Upper lobe of left lung (tissue), 6 donors: Measurements from ENCODE around the gene IER3. TPM values are rescaled to one million over a fixed set of nuclear protein-coding genes. Genes with fewer than 3 reads are reported as not detected.

Source experiments
- ATAC-seq, 2 donors: fragments of 200-7000 bp; cut with Tn5 transposase; one replicate each; pipeline ENCODE4 v1.9.1; 2022; ENCODE audit warnings: mild to moderate bottlenecking in 2 of 2, moderate library complexity in 2 of 2; ENCODE audit not compliant: low FRiP score in 2 of 2
- DNase-seq, 2 donors: peaks; one replicate each; pipeline ENCODE4 v3.0.0-alpha.2; 2019 to 2020
- H3K27ac ChIP-seq, 4 donors: fragments of 200-600 bp; sonication (generic); one replicate each; pipeline ENCODE4 v1.5.1; 2016 to 2019
- H3K27me3 ChIP-seq, 4 donors: fragments of 200-600 bp; sonication (generic); one replicate each; pipeline ENCODE4 v1.5.1; 2017 to 2019
- H3K36me3 ChIP-seq, 4 donors: fragments of 200-600 bp; sonication (generic); one replicate each; pipeline ENCODE4 v1.5.1; 2016 to 2019
- H3K4me1 ChIP-seq, 4 donors: fragments of 200-600 bp; sonication (generic); one replicate each; pipeline ENCODE4 v1.5.1; 2018 to 2019
- H3K4me3 ChIP-seq, 4 donors: fragments of 200-600 bp; sonication (generic); one replicate each; pipeline ENCODE4 v1.5.1; 2017 to 2019; ENCODE audit warnings: mild to moderate bottlenecking in 2 of 4, moderate library complexity in 1 of 4
- H3K9me3 ChIP-seq, 4 donors: fragments of 200-600 bp; sonication (generic); one replicate each; pipeline ENCODE4 v1.5.1; 2018 to 2019
- CTCF ChIP-seq, 6 experiments: fragments of 450-650 bp in 4 of 6; fragments of 200-600 bp in 2 of 6; sonication (generic) in 2 of 6; IDR thresholded peaks; one replicate each; pipeline ENCODE4 v1.5.1; 2016 to 2019; ENCODE audit warnings: antibody characterized with exemption in 6 of 6
- EP300 ChIP-seq, 4 donors: sonication (generic); formaldehyde crosslinking; IDR thresholded peaks; one replicate each; pipeline ENCODE4 v1.5.1; 2017; ENCODE audit warnings: antibody characterized with exemption in 4 of 4, control low read depth in 2 of 4
- POLR2A ChIP-seq, 4 donors: fragments of 450-650 bp; IDR thresholded peaks; one replicate each; pipeline ENCODE4 v1.5.1; 2016 to 2017; ENCODE audit warnings: antibody characterized with exemption in 4 of 4, mild to moderate bottlenecking in 2 of 4
- POLR2AphosphoS5 ChIP-seq, 2 donors: sonication (generic); formaldehyde crosslinking; IDR thresholded peaks; one replicate each; pipeline ENCODE4 v1.5.1; 2017; ENCODE audit warnings: antibody characterized with exemption in 2 of 2
- WGBS, 2 donors: methylation state at CpG; one replicate each; pipeline ENCODE4 v1.1.5; 2017 to 2018; 5-methylcytosine and 5-hydroxymethylcytosine counted together
- total RNA-seq, 6 donors: library from RNA; depleted of rRNA in 4 of 6; stranded (reverse); fragments of >200 nt in 4 of 6; gene quantifications; one replicate each; pipeline versions ENCODE4 v1.1.0 to v1.2.1, GENCODE V29; 2016 to 2021
- donor health status: DM: no; HTN: no; CAD: no; lungs with moderate emphysema.
- donor health status: DM: no; HTN: yes; CAD: no; lungs with severe emphysema.

The IER3 gene
- total RNA-seq, 6 donors from 2014 or later, result 4.2 to 61.1 (median 19.8) TPM

GRCh38 chr6:30789606-30790005 lies 45.3 kb upstream of the IER3 start:
- no peak overlapping the region for H3K4me3 ChIP-seq
- H3K36me3 ChIP-seq, result no peaks in the 10 kb centered on the region
- no peak for ATAC-seq
- WGBS, 2 donors, result 0 to 8% methylated on average over 1 of the region's 1 CpG
- H3K4me1 ChIP-seq, result peaks cover 6 to 21% (median 13%) of the 10 kb centered on the region in 4 donors
- H3K9me3 ChIP-seq, result no peaks in the 10 kb centered on the region
- H3K27ac ChIP-seq, result no peak overlapping the region
- TF ChIP-seq CTCF (IDR thresholded peaks at IDR 0.05) (no peak), POLR2AphosphoS5 (IDR thresholded peaks at IDR 0.05) (no peak), POLR2A (IDR thresholded peaks at IDR 0.05) (no peak), EP300 (IDR thresholded peaks at IDR 0.05) (no peak)
- DNase-seq, result no peak
- no peaks in the 10 kb centered on the region for H3K27me3 ChIP-seq

GRCh38 chr6:30787954-30788353 lies 43.6 kb upstream of the IER3 start:
- Histone ChIP-seq H3K9me3 (no peaks in the 10 kb centered on the region), H3K36me3 (no peaks in the 10 kb centered on the region)
- 45 to 52% methylated on average over 5 of the region's 5 CpGs for WGBS, 2 donors

GRCh38 chr6:30782425-30783014 lies 38.2 kb upstream of the IER3 start:
- Histone ChIP-seq H3K4me3 (no peak overlapping the region), H3K4me1 (peaks cover 43 to 55% (median 48%) of the 10 kb centered on the region in 4 donors), H3K9me3 (no peaks in the 10 kb centered on the region), H3K27ac (peak overlapping the region; percentile 82 to 92 (median 84)), H3K36me3 (no peaks in the 10 kb centered on the region), H3K27me3 (no peaks in the 10 kb centered on the region)
- DNase-seq (no peak), ATAC-seq (peak in 1 of 2 donors; percentile 50)
- TF ChIP-seq EP300 (IDR thresholded peaks at IDR 0.05), result no peak
- no peak for TF ChIP-seq CTCF (IDR thresholded peaks at IDR 0.05)
- TF ChIP-seq POLR2AphosphoS5 (IDR thresholded peaks at IDR 0.05), result no peak
- TF ChIP-seq POLR2A (IDR thresholded peaks at IDR 0.05), result no peak

More at GRCh38 chr6:30787954-30788353, 43.6 kb upstream of the IER3 start:
- Histone ChIP-seq H3K27ac (peak overlapping the region in 2 of 4 donors; percentile 42 to 67), H3K27me3 (no peaks in the 10 kb centered on the region), H3K4me3 (no peak overlapping the region), H3K4me1 (peaks cover 1 to 13% (median 6%) of the 10 kb centered on the region in 4 donors)
- ATAC-seq, result peak in 1 of 2 donors; percentile 87
- TF ChIP-seq POLR2A (IDR thresholded peaks at IDR 0.05) (peak in 1 of 4 donors; percentile 43), EP300 (IDR thresholded peaks at IDR 0.05) (peak in 1 of 4 donors; percentile 11), CTCF (IDR thresholded peaks at IDR 0.05) (no peak), POLR2AphosphoS5 (IDR thresholded peaks at IDR 0.05) (peak; percentile 13 to 59)
- DNase-seq, result peak in 1 of 2 donors; percentile 56

- DNase-seq (peak in 1 of 2 donors; percentile 94), ATAC-seq (peak; percentile 90)
- peaks cover 43 to 55% (median 48%) of the 10 kb centered on the region in 4 donors for H3K4me1 ChIP-seq
- H3K9me3 ChIP-seq, result no peaks in the 10 kb centered on the region
- no peaks in the 10 kb centered on the region for H3K36me3 ChIP-seq
- H3K27ac ChIP-seq, result peak overlapping the region; percentile 82 to 92 (median 84)
- WGBS, 2 donors, result 13 to 16% methylated on average over 10 to 13 of the region's 13 CpGs
- H3K4me3 ChIP-seq, result no peak overlapping the region
- TF ChIP-seq CTCF (IDR thresholded peaks at IDR 0.05), result no peak
- TF ChIP-seq POLR2A (IDR thresholded peaks at IDR 0.05), result peak in 1 of 4 donors; percentile 51
- TF ChIP-seq EP300 (IDR thresholded peaks at IDR 0.05), result peak in 3 of 4 donors; percentile 79 to 98 (median 86)
- peak; percentile 94 to 100 for TF ChIP-seq POLR2AphosphoS5 (IDR thresholded peaks at IDR 0.05)
- no peaks in the 10 kb centered on the region for H3K27me3 ChIP-seq
Observed at GRCh38 chr6:30781743-30782424, 37.5 kb upstream of the IER3 start.
